GM10248 (cell line): ENCODE measurements around the gene C19orf67.

Experiments used
- CTCF ChIA-PET: fragments of 300-600 bp; sonication (Branson Sonifier 250); formaldehyde crosslinking; extraction: SDS; loops from one replicate; lab custom pipeline; 2021; ENCODE audit warnings: antibody characterized with exemption; lab: Yijun Ruan, JAX
- POLR2A ChIA-PET: fragments of 350-650 bp; sonication (Branson Sonifier 250); formaldehyde crosslinking; extraction: SDS; loops from one replicate; lab custom pipeline; 2020; ENCODE audit warnings: antibody characterized with exemption; lab: Yijun Ruan, JAX
- DNase-seq: peaks from one replicate; pipeline ENCODE4 v3.0.0; 2012; ENCODE audit errors: extremely low spot score
- TF ChIP-seq, protein P1 (sequence below): IDR thresholded peaks from 2 replicates; pipeline ENCODE4 v1.5.1; 2012; ENCODE audit warnings: mild to moderate bottlenecking, low read depth; ENCODE audit errors: extremely low read depth, missing control alignments, control extremely low read depth

The C19orf67 gene

DNA sequence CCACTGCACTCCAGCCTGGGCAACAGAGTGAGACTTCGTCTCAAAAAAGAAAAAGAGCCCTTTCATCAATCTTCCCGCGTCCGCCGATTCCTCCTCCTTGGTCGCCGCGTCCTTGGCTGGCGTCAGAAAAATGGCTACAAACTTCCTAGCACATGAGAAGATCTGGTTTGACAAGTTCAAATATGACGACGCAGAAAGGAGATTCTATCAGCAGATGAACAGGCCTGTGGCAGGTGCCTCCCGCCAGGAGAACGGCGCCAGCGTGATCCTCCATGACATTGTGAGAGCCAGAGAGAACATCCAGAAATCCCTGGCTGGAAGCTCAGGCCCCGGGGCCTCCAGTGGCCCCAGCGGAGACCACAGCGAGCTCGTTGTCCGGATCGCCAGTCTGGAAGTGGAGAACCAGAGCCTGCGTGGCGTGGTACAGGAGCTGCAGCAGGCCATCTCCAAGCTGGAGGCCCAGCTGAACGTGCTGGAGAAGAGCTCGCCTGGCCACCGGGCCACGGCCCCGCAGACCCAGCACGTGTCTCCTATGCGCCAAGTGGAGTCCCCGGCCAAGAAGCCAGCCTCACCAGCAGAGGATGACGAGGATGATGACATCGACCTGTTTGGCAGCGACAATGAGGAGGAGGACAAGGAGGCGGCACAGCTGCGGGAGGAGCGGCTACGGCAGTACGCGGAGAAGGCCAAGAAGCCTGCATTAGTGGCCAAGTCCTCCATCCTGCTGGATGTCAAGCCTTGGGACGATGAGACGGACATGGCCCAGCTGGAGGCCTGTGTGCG, 15.1 kb downstream of the C19orf67 start:
- POLR2A ChIA-PET = no interaction called here
- TF ChIP-seq, protein P1, sequence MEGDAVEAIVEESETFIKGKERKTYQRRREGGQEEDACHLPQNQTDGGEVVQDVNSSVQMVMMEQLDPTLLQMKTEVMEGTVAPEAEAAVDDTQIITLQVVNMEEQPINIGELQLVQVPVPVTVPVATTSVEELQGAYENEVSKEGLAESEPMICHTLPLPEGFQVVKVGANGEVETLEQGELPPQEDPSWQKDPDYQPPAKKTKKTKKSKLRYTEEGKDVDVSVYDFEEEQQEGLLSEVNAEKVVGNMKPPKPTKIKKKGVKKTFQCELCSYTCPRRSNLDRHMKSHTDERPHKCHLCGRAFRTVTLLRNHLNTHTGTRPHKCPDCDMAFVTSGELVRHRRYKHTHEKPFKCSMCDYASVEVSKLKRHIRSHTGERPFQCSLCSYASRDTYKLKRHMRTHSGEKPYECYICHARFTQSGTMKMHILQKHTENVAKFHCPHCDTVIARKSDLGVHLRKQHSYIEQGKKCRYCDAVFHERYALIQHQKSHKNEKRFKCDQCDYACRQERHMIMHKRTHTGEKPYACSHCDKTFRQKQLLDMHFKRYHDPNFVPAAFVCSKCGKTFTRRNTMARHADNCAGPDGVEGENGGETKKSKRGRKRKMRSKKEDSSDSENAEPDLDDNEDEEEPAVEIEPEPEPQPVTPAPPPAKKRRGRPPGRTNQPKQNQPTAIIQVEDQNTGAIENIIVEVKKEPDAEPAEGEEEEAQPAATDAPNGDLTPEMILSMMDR = no peak
- CTCF ChIA-PET = interaction anchor here (1.1 to 6.9 kb wide), 17 partner anchors 12 to 481 kb away, joined by 3 to 106 read pairs (median 7); partner anchors contain the start of genes ASF1B, IL27RA and PALM3
- no peak for DNase-seq

DNA sequence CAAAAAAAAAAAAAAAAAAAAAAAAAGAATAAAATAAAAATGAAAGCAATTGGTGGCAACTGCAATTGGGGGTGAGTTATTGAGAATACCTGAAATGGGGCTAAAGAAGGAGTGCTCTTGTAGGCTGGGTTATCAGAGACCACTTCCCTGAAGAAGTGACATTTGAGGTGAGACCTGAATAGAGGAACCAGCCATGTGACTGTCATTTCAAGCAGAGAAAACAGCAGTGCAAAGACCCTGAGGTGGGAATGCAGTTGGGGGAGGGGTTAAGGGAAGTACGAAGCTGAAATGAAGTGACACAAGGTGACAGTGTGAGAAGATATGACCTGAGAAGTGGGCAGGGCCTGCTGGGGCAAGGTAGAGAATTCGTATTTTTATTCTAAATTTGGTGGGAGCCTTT, 19.4 kb downstream of the C19orf67 start:
- no peak for DNase-seq
- TF ChIP-seq, protein P1 = no peak
- POLR2A ChIA-PET = no interaction called here
- CTCF ChIA-PET = interaction anchor here (1.4 kb wide), 1 partner anchor 34 kb away, joined by 3 read pairs; the partner anchor contains the start of gene IL27RA

DNA sequence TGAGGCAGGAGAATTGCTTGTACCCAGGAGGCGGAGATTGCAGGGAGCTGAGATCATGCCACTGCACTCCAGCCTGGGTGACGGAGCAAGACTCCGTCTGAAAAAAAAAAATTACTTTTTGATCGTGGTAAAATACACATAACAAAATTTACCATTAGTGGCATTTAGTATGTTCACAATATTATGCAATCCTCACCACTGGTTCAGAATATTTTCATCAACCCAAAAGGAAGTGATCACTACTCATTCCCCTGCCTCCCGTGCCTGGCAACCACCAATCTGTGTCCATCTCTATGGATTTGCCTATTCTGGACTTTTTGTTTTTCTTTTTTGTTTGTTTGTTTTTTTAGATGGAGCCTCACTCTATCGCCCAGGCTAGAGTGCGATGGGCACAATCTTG, 22.5 kb downstream of the C19orf67 start:
- ChIA-PET CTCF (no interaction called here), POLR2A (no interaction called here)
- TF ChIP-seq, protein P1 = no peak
- no peak for DNase-seq

GRCh38 chr19:14062558-14062855, 23.1 kb downstream of the C19orf67 start:
- ChIA-PET POLR2A (no interaction called here), CTCF (interaction anchor here (1.3 to 12.8 kb wide), 3 partner anchors 8 to 199 kb away, joined by 3 to 169 read pairs (median 106); partner anchors contain the start of gene MISP3)
- DNase-seq = no peak
- TF ChIP-seq, protein P1 = no peak

- ChIA-PET POLR2A (no interaction called here), CTCF (interaction anchor here (1.3 to 12.8 kb wide), 4 partner anchors 9 to 199 kb away, joined by 3 to 169 read pairs (median 55); partner anchors contain the start of gene MISP3)
- TF ChIP-seq, protein P1 = no peak
- no peak for DNase-seq
Measured at GRCh38 chr19:14061751-14062557, 23.6 kb downstream of the C19orf67 start, which contains the start of gene PALM3. TSS of gene PALM3 (minus strand) at chr19:14062076. CDS start at chr19:14061980, 96 bp downstream.

DNA sequence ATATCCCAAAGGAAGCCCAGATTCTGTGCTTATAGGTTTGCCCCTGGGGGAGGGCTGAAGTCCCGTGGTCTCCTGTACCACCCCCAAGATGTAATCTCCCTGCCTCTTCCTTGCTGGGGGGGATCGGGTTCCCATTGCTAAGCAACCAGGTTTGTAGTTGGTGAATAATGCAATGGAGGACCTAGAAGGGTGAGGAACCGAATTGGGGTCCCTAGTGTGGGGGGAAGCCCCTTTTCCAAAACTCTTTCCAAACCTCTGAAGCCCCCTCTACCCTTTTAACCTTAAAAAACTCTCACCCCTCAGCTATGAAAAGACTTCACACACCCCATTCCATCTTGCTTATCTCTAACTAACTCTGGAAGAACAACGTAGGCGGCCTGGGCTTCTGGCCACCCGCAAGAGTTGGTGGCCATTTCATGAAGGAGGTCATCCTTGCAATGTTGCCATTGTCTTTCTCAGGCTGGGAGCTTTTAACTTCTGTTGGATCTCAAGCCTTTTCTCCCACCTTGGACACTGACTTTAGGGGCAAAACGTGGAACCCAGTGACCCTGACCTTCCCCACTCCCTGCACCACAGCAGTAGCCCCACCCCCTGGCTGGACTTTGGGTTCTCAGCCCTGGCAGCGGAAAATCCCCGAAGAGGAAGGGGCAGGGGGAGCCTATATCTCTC, 24.4 kb downstream of the C19orf67 start:
- TF ChIP-seq, protein P1 = no peak
- DNase-seq = no peak
- CTCF ChIA-PET = interaction anchor here (1.2 to 12.8 kb wide), 9 partner anchors 10 to 411 kb away, joined by 3 to 169 read pairs (median 7); partner anchors contain the start of genes IL27RA and MISP3
- POLR2A ChIA-PET = no interaction called here
